SKM-1 (cell line): ENCODE data around the gene CHCHD3.

Experiments used
- DNase-seq: peaks from one replicate; lab custom pipeline; 2025; ENCODE audit not compliant: unreplicated experiment; lab: John Stamatoyannopoulos, UW

Gene CHCHD3

DNA sequence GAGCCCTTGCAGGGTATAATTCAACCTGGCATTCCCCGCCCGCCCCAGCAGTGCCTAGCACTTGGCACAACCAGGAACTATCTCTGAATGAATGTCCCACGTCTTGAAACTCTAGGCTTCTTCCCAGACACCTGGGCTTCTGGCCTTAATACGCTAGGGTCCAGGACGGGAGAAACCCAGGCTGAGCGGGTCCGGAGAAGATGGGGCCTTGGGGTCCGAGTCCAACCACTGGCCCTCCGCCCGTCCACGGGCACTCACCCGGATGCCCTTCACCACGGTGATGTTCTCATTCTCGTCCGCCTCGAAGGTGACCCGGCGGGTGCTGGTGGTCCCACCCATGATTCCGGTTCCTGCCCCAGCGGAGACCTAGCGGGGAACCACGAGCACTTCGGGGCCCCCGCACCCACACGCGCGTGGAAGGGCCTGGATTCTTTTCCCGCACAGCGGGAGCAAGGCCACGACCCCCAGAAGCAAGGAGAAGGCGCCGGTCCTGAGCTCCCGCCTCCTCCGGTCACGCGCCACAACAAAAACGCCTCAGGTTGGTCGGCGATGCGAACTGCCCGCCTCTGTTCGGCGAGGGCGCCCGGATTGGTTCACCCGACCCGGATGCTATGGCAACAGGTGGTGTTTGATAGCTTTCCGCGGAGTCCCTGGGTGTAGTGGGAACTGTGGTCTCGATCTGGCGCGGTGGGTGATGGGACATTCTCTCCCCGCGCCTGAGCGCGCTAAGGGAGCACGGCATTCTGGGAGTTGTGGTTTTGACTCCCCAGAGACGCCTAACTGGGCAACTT is at the start of gene CHCHD3:
TSS of gene CHCHD3 (minus strand) at position 492 of the 791 bp plus-strand sequence. CDS start at position 339, 153 bp downstream.
- DNase-seq, result peak; percentile 95

DNA sequence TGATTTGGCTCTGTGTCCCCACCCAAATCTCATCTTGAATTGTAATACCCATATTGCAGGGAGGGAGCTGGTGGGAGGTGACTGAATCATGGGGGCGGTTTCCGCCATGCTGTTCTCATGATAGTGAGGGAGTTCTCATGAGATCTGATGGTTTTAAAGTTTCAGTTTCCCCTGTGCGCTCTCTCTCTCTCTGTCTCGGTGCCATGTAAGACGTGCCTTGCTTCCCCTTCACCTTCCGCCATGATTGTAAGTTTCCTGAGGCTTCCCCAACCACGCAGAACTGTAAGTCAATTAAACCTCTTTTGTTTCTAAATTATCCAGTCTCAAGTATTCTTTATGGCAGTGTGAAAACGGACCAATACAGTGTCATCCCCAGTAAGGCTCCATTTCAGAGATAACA is 48.3 kb upstream of the CHCHD3 start:
- DNase-seq, result no peak

DNA sequence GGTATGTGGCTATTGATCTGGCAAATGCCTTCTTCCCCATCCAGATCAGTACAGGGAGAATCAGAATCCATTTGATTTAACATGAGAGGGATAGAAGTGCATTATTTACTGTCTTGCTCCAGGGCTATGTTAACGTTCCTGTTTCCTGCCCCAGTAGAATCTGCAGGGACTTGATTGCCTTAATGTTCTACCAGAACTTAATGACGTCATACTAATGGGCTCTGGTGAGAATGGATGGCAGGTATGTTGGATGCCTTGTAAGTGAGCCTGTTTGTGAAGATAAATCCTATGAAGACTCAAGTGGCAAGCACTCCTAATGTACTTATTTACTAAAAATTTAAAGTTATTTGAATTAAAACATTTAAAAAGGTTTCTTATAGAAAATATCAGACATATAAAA is 44.5 kb upstream of the CHCHD3 start:
- no peak for DNase-seq

DNA sequence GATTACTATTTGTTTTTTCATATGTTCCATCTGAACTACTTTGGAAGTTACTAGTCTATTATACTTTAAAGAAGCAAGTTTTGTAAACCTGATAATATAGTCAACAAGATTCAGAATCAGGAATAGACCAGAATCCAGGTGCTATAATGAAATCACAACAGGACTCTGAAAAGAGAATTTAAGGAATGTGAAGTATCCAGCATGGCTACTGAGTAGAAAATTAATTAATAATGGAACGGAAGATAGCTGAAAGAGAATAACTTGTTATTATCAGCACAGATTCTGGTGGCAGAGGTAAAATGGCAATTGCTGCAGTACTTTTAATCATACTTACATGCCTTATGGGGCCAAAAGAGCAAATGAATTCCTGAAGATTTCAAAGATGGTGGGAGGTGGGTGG is 43.1 kb upstream of the CHCHD3 start:
- DNase-seq, result no peak

DNA sequence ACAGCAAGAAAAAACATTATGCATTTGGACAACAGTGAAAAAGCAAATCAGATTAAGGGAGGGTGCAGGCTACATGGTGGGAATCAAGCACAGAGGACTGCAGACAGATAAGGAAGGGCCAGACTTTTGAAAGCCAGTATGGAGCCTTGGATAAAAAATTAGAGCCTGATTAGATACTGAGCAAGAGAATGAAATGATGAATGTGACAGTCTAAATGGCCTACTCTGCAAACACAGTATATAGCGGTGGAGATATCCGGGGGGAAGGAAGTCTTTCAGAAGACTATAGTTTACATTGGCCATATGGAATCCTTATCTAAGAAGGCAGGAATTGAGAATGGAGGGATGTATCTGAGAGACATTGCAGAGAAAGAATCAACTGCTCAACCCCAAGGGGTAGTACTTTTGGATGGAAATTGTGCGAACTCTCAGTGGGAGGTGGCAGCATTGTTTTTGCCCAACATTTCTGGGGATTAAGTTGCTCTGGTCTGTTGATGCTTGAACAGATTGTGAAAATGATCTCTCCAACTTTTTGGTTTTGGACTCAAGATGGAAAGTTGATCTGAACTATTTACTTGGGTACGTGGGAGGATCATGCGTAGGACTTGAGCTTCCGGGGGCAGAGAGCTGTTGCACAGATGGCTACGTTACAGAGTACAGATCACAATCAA is 39.4 kb upstream of the CHCHD3 start:
- DNase-seq, result no peak

DNA sequence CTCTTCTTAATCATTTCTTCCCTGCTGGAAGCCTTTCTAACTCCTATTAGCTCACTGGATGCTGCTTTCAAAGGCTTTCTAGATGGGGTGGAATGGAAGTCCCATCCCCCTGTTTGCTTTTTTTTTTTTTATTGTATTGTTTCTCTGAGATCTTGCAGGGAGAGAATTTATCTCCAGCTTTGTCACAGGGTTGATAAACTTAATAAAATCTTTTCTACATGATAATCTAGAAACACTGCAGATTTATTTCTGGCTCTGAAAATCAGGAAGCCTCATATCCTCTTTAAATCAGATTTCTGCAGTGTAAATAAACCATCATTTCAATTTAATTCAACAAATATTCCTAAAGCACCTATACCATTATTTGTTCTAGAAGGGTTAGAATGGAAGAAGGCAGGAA is 37.2 kb upstream of the CHCHD3 start:
- no peak for DNase-seq

DNA sequence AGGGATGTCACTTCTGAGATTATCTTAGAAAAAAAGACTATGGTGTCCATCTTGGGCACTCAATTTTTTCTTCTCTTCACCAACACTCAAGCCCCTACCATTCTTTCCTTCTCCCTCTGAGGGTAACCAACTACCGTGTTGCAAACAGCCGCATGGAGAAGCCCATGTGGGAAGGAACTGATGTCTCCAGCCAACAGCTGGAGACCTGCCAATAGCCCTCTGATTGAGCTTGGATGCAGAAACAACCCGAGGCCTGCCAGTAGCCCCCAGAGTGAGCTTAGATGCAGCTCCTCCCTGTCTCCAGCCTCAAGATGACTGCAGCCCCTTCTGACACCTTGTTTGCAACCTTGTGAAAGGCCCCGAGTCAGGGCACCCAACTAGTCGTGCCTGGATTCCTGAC is 36.4 kb upstream of the CHCHD3 start:
- no peak for DNase-seq

DNA sequence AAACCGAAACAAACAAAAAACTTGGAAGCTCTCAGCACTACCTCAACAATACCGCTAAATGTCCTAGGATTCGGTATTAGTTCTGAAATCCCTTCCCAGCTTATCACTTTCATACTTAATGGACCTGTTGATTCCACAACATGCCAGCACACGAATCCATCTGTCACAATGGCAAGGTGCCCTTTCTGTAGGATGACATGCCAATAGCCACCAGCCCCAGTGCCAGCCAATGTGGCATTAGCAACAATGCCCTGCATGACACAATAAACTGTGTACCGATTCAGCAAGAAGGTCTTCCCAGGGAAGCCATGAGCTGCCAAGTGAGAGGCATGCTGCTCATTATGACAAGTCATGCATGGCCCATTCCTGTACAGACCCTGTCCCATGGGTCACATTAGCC is 35.6 kb upstream of the CHCHD3 start:
- DNase-seq, result no peak

DNA sequence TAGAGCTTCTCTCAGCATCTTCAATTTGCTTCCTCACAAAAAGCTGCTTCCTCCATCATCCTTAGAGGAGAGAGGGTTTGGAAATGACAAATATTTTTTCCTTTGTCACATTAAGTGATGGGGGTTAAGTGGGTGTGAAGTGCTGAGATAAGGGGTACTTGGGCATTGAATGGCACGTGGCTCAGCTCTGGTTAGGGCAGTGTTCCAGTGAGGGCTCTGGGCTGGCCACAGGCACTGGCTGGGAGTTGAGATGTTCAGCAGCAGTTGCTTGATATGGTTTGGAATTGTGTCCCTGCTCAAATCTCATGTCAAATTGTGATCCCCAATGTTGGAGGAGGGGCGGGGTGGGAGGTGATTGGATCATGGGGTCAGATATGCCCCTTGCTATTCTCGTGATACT is 33.7 kb upstream of the CHCHD3 start:
- no peak for DNase-seq

DNA sequence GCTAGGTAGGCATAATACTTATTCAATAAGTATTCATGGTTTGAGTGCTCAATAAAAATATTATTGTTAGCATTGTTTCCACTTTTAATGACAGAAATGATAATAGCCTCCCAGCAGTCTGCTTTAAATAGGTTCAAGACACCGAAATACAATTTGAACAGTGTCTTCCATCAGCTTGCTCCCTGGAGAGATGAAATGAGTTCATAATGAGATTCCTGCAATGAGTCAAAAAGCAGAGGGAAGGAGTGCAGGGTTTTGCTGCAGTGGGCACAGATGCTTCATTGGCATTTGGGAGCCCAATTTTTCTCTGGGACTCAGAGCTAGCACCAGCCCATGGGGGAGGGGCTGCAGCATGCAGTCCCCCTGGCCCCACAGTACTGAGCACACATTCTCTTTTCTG is 32.6 kb upstream of the CHCHD3 start:
- DNase-seq, result no peak

DNA sequence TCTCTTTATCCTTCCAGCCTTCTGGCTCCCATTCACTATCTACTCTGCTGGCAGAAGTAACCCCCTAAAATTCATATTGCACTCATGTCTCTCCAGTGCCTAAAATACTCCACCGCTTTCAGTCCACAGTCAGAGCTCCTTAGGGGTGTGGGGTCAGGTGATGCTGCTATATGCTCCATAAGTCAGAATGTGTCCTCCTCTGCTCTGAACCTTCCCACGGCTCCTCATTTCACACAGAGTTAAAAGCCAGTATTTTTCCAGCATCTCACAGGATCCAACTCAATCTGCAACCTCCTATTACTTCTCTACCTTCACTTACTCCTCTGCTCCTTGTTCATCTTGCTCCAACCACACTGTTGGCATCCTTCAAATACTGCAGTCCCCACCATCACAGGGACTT is 31.1 kb upstream of the CHCHD3 start:
- DNase-seq, result no peak

DNA sequence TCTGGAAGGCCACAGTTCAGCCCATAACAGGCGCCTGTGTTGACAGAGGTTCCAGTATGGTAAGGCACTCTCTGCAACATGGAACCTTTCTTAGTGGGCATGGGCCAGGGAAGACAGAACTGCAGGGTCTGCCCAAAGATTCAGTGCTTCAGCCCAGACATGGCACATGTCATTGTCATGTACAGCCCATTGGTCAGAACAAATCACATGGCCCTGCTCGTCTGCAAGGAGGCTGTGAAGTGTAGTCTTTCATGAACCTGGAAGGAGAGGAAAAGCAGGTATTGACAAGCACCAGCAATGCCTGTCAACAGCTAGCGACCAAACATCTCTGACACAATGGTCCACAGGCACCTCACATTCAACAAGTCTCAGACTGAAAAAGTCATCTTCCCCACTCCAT is 30.4 kb upstream of the CHCHD3 start:
- DNase-seq, result no peak

DNA sequence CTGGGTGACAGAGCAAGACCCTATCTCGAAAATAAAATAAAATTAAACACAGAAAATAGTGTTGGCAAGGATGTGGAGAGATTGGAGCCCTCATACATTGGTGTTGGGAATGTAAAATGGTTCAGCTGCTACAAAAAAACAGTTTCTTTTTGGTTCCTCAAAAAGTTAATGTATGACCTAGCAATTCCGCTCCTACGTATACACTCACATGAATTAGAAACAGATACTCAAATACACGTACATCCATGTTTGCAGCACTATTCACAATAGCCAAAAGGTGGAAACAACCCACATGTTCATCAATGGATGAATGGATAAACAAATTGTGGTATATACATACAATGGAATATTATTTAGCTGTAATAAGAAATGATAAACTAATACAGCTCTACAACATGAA is 28.4 kb upstream of the CHCHD3 start:
- DNase-seq, result no peak

DNA sequence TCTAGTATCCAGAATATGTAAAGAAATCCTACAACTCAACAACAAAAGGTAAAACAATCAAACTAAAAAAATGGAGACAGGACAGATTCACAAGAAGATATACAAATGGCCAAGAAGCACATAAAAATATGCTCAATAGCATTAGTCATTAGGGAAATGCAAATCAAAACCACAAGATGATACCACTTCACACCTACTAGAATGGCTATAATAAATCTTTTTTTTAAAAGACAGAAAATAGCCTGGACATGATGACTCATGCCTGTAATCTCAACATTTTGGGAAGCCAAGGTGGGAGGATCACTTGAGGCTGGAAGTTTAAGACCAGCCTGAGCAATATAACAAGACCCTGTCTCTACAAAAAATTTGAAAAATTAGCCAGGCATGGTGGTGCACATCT is 27.9 kb upstream of the CHCHD3 start:
- DNase-seq, result no peak

DNA sequence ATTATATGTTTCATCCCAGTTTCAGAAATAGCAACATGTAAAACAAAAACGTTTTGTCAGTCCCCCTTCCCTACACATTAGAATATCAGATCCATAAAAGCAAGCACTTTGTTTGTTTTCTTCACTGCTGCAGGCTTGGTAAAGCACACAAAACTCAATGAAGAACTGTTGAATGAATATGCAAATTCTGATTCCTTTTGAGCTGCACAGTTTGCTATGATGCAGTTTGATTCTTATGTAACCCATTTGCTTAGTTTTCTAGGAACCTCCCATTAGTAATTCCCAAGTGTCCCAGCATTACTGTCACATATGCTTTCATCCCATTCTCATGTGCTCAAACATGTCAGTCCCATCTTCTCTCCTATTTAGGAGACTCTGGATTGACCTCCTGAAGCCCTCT is 26.1 kb upstream of the CHCHD3 start:
- DNase-seq, result no peak

DNA sequence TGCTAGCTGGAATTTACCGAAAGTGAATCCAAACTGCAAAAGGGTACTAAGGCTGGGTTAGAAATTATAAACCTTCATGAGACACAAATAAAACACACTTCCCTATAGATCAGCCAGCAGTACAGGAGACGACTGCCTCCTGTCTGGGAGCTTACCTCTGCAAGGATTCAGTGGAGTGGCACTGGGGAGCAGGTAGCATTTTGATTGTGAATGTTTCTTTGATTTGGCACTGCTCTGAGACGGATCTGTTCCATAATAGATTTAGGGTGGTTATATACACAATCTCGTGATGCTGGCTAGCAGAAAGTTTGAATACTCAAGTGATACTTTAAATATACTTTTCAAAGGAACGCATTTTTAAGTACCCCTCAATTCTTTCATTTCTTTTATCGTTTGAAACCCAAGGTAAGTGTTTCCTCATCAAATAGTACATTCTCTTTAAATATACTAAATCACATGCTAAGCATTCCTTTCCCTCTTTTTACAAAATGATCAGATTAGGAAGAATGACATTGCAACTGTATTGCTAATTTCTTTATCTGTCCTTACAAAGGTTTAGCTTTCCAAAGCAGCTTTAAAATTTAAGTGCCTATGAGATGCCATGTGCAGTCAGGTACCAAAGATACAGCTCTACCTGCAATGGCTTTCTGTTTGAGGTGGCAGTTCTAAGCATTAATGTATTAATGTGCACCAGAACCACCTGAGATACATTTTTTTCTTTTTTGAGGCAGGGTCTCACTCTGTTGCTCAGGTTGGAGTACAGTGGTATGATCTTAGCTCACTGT is 20.6 kb upstream of the CHCHD3 start:
- DNase-seq, result no peak

DNA sequence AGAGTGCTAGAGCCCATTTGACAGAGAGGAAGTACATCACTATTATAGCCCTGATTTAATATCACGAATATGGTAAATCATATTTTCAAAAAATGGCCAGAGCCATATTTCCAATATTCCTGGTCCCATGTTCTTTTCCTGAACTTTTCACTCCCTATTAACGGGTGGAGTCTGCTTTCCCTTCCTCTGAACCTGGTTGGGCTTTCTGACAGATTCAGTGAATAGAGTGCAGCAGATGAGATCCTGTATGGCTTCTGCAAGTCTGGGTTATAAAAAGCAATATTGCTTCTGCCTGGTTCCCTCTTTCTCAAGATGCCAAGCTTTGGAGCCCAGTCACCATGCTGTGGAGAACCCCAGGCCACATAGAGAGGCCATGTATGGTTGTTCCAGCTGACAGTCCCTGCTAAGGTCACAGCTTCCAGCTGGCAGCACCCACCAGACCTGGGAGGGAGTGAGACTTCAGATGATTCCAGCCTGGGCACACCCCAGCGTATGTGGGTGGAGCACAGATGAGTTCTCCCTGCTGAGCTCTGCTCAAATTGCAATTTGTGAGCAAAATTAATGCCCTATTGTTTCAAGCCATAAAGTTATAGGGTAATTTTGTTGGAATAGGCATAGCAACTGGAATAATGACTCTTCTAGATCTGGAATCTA is 17.9 kb upstream of the CHCHD3 start:
- no peak for DNase-seq

DNA sequence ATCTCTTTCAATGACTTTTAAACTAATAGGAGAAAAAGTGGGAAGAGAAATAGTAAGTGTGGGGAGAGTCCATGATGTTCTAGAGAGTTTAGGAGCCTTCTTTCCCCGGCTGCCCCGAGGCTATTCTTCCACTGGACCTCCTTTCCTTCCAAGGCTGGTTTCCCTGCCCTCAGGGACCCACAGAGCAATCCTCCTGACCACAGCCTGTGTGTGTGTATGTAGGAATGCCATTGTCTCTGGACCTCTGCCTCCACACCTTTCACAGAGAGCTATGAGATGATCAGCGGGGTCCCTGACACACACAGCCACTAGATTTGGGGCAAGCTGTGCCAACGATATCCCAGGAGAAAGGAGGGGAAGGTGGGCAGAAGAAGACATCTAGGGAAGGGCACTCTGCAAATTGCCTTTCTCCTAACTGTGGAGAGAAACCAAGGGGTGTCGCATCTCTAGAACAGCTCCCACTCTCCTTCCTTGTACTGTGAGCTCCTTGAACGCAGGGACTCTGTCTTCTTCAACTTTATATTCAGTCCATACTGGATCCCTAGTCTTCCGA is 13.3 kb upstream of the CHCHD3 start:
- no peak for DNase-seq

DNA sequence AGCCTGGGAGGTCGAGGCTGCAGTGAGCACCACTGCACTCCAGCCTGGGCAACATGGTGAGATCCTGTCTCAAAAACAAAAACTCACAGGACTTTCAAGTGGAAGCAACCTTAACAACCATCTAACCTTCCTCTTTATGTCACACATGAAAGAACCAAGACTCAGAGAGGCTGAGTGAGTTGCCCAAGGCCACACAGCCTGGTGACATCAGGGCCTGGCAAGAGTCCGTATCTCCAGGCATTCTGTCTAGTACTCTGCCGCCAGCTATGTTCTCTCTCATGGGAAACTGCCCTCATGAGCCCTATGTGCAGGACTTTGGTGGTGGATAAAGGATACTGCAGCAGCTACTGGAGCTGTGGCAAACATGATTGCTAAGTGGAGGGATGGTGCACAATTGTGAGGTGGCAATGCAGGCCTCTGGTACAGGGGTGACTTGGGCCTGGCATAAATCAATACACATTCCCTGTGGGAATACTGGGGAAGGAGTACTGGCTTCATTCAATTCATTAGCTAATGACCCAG is 10.1 kb upstream of the CHCHD3 start:
- no peak for DNase-seq

DNA sequence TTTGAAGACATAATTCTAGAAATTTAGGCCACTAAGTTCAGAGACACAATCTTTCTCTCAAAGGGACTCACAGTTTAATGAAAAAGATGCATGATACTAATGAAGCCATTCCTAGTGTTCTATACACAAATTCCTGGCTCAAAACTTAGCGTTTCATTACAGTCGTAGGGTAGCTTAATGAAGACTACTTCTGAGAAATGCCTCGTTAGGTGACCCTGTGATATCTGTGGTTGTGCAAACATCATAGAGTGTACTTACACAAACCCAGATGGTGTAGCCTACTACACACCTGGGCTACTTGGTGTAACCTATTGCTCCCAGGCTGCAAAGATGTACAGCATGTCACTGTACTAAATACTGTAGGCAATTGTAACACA is 488 bp upstream of the CHCHD3 start:
- DNase-seq, result no peak

DNA sequence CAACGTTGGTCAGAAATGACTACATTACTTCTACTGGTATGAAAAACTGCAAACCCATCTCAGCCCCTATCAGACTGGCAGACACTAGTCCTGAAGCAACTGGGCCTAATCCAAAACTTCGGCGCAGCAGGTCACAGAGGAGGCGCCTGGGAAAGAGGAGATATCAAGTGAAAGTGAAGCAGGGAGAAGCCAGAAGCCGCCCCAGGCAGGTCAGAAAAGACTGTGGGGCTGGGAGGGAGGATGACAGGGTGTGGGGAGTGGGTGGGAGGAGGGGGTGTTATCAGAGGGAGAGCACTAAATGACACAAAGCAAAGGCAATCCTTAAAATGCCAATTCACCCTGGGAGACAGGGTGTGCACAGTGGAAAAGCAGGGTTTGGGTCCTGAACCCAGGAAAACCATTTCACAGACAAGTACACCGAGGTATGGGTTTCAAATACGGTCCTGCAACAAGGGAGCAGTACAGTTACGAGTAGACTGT is 731 bp downstream of the CHCHD3 start:
- no peak for DNase-seq
